Measurements from ENCODE around the gene VAV2.

VAV2 gene

GRCh38 chr9:133758228-133758627 lies 233.9 kb downstream of the VAV2 start:
- Histone ChIP-seq H3K27ac (ENCODE audit: low read depth, low read length) (no peak overlapping the region), H4K8ac (ENCODE audit: low read depth, low read length) (no peak overlapping the region), H3K36me3 (ENCODE audit: control insufficient read depth, insufficient read depth, low read length) (no peaks in the 10 kb centered on the region), H2BK15ac (replicated peaks; ENCODE audit: low read depth) (no peak overlapping the region), H3K9ac (ENCODE audit: low read length) (no peak overlapping the region), H3K56ac (ENCODE audit: low read length) (no peak overlapping the region), H3K4me3 (ENCODE audit: low read length) (no peak overlapping the region), H3K18ac (ENCODE audit: low read length) (no peak overlapping the region), H4K5ac (ENCODE audit: low read length) (no peak overlapping the region), H2AK5ac (ENCODE audit: low read length) (no peak overlapping the region), H2BK120ac (ENCODE audit: low read depth, low read length) (no peak overlapping the region), H2BK5ac (ENCODE audit: low read length) (no peak overlapping the region), H3K79me1 (ENCODE audit: low read length) (no peaks in the 10 kb centered on the region), H3K27me3 (ENCODE audit: insufficient read depth, low read length, poor library complexity) (no peaks in the 10 kb centered on the region), H3K23ac (ENCODE audit: low read length) (no peak overlapping the region), H3K4me2 (ENCODE audit: low read length) (no peak overlapping the region), H3K79me2 (ENCODE audit: control insufficient read depth, insufficient read depth, low read length) (no peaks in the 10 kb centered on the region), H3K4ac (ENCODE audit: low read depth, low read length) (no peak overlapping the region), H3K4me1 (ENCODE audit: control insufficient read depth, low read depth, low read length) (no peaks in the 10 kb centered on the region)
- no peak for DNase-seq
- WGBS (ENCODE audit: extremely low coverage, insufficient coverage, low lambda C conversion rate), result no CpG with 5 or more reads among the region's 7 CpGs

DNA sequence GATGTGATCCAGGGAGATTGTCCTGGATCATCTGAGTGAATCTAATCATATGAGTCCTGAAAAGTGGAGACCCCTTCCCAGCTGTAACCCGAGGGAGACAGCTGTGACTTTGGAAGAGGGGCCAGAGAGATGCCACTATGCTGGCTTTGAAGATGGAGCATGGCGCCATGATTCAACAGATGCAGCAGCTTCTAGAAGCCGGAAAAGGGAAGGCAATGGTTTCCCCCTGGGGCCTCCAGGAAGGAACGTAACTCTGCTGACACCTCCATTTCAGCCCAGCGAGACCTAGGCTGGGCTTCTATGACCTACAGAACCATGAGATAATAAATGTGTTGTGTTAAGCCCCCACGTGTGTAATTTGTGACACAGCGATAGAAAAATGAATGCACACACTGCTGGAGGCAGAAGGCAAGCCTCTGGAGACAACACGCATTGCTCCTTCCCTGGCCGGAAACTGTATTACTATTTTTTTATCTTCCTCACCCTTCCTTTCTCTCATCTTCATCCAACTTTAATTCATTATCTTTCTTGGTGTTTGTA lies 237.4 kb downstream of the VAV2 start:
- H2AK5ac ChIP-seq (ENCODE audit: low read length), result no peak overlapping the region
- no peak overlapping the region for H4K8ac ChIP-seq (ENCODE audit: low read depth, low read length)
- H2BK120ac ChIP-seq (ENCODE audit: low read depth, low read length), result no peak overlapping the region
- H3K4ac ChIP-seq (ENCODE audit: low read depth, low read length), result no peak overlapping the region
- H3K36me3 ChIP-seq (ENCODE audit: control insufficient read depth, insufficient read depth, low read length), result no peaks in the 10 kb centered on the region
- no peak overlapping the region for H4K5ac ChIP-seq (ENCODE audit: low read length)
- no peak overlapping the region for H3K27ac ChIP-seq (ENCODE audit: low read depth, low read length)
- no peaks in the 10 kb centered on the region for H3K4me1 ChIP-seq (ENCODE audit: control insufficient read depth, low read depth, low read length)
- no peak overlapping the region for H3K4me2 ChIP-seq (ENCODE audit: low read length)
- WGBS (ENCODE audit: extremely low coverage, insufficient coverage, low lambda C conversion rate), result 100% methylated on average over 1 of the region's 9 CpGs
- no peaks in the 10 kb centered on the region for H3K27me3 ChIP-seq (ENCODE audit: insufficient read depth, low read length, poor library complexity)
- H2BK5ac ChIP-seq (ENCODE audit: low read length), result no peak overlapping the region
- no peaks in the 10 kb centered on the region for H3K79me1 ChIP-seq (ENCODE audit: low read length)
- no peaks in the 10 kb centered on the region for H3K79me2 ChIP-seq (ENCODE audit: control insufficient read depth, insufficient read depth, low read length)
- H3K56ac ChIP-seq (ENCODE audit: low read length), result no peak overlapping the region
- DNase-seq, result no peak
- no peak overlapping the region for H3K18ac ChIP-seq (ENCODE audit: low read length)
- H3K9ac ChIP-seq (ENCODE audit: low read length), result no peak overlapping the region
- no peak overlapping the region for H2BK15ac ChIP-seq (replicated peaks; ENCODE audit: low read depth)
- H3K23ac ChIP-seq (ENCODE audit: low read length), result no peak overlapping the region
- no peak overlapping the region for H3K4me3 ChIP-seq (ENCODE audit: low read length)

DNA sequence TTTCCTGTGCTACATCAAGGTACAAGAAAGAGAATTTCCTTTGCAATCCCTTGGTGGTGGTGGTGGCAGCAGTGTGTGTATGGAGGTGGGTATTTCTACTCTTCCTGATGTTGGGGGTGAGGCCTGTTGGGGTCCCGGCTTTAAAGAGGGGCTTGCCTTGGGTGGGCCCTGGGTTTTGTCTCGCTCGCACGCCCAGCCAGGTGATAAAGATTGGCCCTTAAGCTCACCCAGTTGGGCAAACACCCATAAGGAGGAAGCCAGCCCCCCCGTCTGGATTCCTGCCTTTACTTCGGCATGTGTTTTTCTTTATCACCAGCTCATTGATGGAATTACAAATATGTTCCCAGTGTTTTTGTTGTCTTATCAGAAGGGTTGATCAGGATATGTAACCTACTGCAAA lies 237.9 kb downstream of the VAV2 start:
- Histone ChIP-seq H3K27ac (ENCODE audit: low read depth, low read length) (no peak overlapping the region), H3K36me3 (ENCODE audit: control insufficient read depth, insufficient read depth, low read length) (no peaks in the 10 kb centered on the region), H3K56ac (ENCODE audit: low read length) (no peak overlapping the region), H2BK5ac (ENCODE audit: low read length) (no peak overlapping the region), H3K4me2 (ENCODE audit: low read length) (no peak overlapping the region), H3K79me2 (ENCODE audit: control insufficient read depth, insufficient read depth, low read length) (no peaks in the 10 kb centered on the region), H3K18ac (ENCODE audit: low read length) (no peak overlapping the region), H4K8ac (ENCODE audit: low read depth, low read length) (no peak overlapping the region), H4K5ac (ENCODE audit: low read length) (no peak overlapping the region), H3K23ac (ENCODE audit: low read length) (no peak overlapping the region), H2BK120ac (ENCODE audit: low read depth, low read length) (no peak overlapping the region), H3K4ac (ENCODE audit: low read depth, low read length) (no peak overlapping the region), H3K4me3 (ENCODE audit: low read length) (no peak overlapping the region), H3K27me3 (ENCODE audit: insufficient read depth, low read length, poor library complexity) (no peaks in the 10 kb centered on the region), H3K4me1 (ENCODE audit: control insufficient read depth, low read depth, low read length) (no peaks in the 10 kb centered on the region), H2BK15ac (replicated peaks; ENCODE audit: low read depth) (no peak overlapping the region), H2AK5ac (ENCODE audit: low read length) (no peak overlapping the region), H3K79me1 (ENCODE audit: low read length) (no peaks in the 10 kb centered on the region), H3K9ac (ENCODE audit: low read length) (no peak overlapping the region)
- no CpG with 5 or more reads among the region's 6 CpGs for WGBS (ENCODE audit: extremely low coverage, insufficient coverage, low lambda C conversion rate)
- DNase-seq, result no peak

GRCh38 chr9:133752739-133753446 lies 239.2 kb downstream of the VAV2 start:
- Histone ChIP-seq H4K5ac (ENCODE audit: low read length) (no peak overlapping the region), H3K4me2 (ENCODE audit: low read length) (no peak overlapping the region), H2AK5ac (ENCODE audit: low read length) (no peak overlapping the region), H3K27me3 (ENCODE audit: insufficient read depth, low read length, poor library complexity) (no peaks in the 10 kb centered on the region), H3K9ac (ENCODE audit: low read length) (no peak overlapping the region), H3K4me1 (ENCODE audit: control insufficient read depth, low read depth, low read length) (no peaks in the 10 kb centered on the region), H3K79me1 (ENCODE audit: low read length) (no peaks in the 10 kb centered on the region), H3K18ac (ENCODE audit: low read length) (no peak overlapping the region), H3K4me3 (ENCODE audit: low read length) (no peak overlapping the region), H3K56ac (ENCODE audit: low read length) (no peak overlapping the region), H4K8ac (ENCODE audit: low read depth, low read length) (no peak overlapping the region), H2BK120ac (ENCODE audit: low read depth, low read length) (no peak overlapping the region), H3K36me3 (ENCODE audit: control insufficient read depth, insufficient read depth, low read length) (no peaks in the 10 kb centered on the region), H3K23ac (ENCODE audit: low read length) (no peak overlapping the region), H2BK5ac (ENCODE audit: low read length) (no peak overlapping the region), H3K79me2 (ENCODE audit: control insufficient read depth, insufficient read depth, low read length) (no peaks in the 10 kb centered on the region), H2BK15ac (replicated peaks; ENCODE audit: low read depth) (no peak overlapping the region), H3K27ac (ENCODE audit: low read depth, low read length) (no peak overlapping the region), H3K4ac (ENCODE audit: low read depth, low read length) (no peak overlapping the region)
- WGBS (ENCODE audit: extremely low coverage, insufficient coverage, low lambda C conversion rate), result no CpG with 5 or more reads among the region's 9 CpGs
- DNase-seq, result no peak

DNA sequence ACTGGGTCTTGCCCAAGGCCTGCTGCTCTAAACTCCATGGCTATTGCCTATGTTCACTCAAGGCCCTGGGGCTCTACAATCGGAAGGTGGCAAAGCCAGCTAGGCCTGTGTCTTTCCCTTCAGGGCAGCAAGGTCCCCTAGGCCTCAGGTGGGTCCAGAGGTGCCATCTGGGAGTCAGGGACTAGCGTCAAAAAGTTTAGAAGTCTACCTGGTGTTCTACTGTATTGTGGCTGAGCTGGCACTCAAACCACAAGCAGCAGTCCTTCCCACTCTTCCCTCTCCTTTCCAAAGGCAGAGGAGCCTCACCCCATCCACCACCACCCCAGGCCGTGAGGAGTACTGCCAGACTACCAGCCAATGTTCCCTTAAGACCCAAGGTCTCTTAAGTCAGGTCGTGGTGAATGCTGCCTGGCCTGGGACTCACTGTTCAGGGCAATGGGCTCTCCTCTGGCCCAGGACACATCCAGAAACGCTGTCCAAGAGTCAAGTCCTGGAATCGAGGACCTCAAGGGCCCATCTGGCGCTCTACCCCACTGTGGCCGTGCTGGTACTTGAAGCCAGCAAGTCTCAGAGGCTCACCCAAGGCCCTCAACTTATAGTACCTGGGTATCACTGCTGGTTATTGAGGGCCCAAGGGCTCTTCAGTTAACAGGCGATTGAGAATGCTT lies 241.0 kb downstream of the VAV2 start:
- Histone ChIP-seq H2AK5ac (ENCODE audit: low read length) (no peak overlapping the region), H3K4ac (ENCODE audit: low read depth, low read length) (no peak overlapping the region), H3K4me2 (ENCODE audit: low read length) (no peak overlapping the region), H4K5ac (ENCODE audit: low read length) (no peak overlapping the region), H3K79me2 (ENCODE audit: control insufficient read depth, insufficient read depth, low read length) (no peaks in the 10 kb centered on the region), H2BK15ac (replicated peaks; ENCODE audit: low read depth) (no peak overlapping the region), H3K4me1 (ENCODE audit: control insufficient read depth, low read depth, low read length) (no peaks in the 10 kb centered on the region), H3K36me3 (ENCODE audit: control insufficient read depth, insufficient read depth, low read length) (no peaks in the 10 kb centered on the region), H3K23ac (ENCODE audit: low read length) (no peak overlapping the region), H3K56ac (ENCODE audit: low read length) (no peak overlapping the region), H3K18ac (ENCODE audit: low read length) (no peak overlapping the region), H3K27me3 (ENCODE audit: insufficient read depth, low read length, poor library complexity) (no peaks in the 10 kb centered on the region), H2BK120ac (ENCODE audit: low read depth, low read length) (no peak overlapping the region), H2BK5ac (ENCODE audit: low read length) (no peak overlapping the region), H3K27ac (ENCODE audit: low read depth, low read length) (no peak overlapping the region), H3K9ac (ENCODE audit: low read length) (no peak overlapping the region), H3K79me1 (ENCODE audit: low read length) (no peaks in the 10 kb centered on the region), H4K8ac (ENCODE audit: low read depth, low read length) (no peak overlapping the region), H3K4me3 (ENCODE audit: low read length) (no peak overlapping the region)
- no CpG with 5 or more reads among the region's 9 CpGs for WGBS (ENCODE audit: extremely low coverage, insufficient coverage, low lambda C conversion rate)
- DNase-seq, result no peak

Data from mesendoderm (in vitro differentiated cells).